ENCODE results near the gene AMPH. TPM values are rescaled to one million over a fixed set of nuclear protein-coding genes. Genes with fewer than 3 reads are reported as not detected.

Gene AMPH
- total RNA-seq, 3 donors from 2014 or later, result 0.41 to 3.2 (median 1.2) TPM

DNA sequence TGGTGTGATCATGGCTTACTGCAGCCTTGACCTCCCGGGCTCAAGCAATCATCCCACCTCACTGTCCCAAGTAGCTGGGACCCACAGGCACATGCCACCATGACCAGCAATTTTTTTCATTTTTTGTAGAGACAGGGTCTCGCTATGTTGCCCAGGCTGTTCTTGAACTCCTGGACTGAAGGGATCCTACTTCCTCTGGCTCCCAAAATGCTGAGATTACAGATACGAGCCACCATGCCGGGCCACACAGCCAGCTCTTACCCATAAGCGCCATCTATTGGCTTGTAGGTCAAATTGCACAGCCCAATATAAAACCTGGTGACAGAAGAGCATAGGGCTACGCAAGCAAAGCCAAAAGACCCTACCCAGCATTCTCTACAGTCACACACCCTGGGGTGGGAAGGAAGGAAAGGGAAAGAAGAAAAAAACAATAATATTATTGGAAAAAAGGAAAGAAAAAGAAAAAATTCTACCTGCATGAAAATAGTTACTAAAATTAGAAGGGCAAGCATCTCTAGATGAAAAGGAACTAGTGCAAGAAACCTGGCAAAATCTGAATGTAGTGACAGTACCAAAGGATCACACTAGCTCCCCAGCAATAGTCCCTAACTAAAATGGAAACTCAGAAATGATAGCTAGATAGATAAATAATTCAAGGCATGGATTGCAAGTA is 29.4 kb upstream of the AMPH start:
- Histone ChIP-seq H3K4me3 (no peak overlapping the region), H3K36me3 (ENCODE audit: low read depth) (no peaks in the 10 kb centered on the region), H3K9me3 (no peaks in the 10 kb centered on the region), H3K4me1 (ENCODE audit: low read depth) (no peaks in the 10 kb centered on the region)
- TF ChIP-seq, protein P1, sequence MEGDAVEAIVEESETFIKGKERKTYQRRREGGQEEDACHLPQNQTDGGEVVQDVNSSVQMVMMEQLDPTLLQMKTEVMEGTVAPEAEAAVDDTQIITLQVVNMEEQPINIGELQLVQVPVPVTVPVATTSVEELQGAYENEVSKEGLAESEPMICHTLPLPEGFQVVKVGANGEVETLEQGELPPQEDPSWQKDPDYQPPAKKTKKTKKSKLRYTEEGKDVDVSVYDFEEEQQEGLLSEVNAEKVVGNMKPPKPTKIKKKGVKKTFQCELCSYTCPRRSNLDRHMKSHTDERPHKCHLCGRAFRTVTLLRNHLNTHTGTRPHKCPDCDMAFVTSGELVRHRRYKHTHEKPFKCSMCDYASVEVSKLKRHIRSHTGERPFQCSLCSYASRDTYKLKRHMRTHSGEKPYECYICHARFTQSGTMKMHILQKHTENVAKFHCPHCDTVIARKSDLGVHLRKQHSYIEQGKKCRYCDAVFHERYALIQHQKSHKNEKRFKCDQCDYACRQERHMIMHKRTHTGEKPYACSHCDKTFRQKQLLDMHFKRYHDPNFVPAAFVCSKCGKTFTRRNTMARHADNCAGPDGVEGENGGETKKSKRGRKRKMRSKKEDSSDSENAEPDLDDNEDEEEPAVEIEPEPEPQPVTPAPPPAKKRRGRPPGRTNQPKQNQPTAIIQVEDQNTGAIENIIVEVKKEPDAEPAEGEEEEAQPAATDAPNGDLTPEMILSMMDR (IDR thresholded peaks at IDR 0.05), result peak; percentile 39
- DNase-seq (peak in 1 of 3 donors; percentile 24), ATAC-seq (peak; percentile 70)
- intact Hi-C loops (cut with DNase I, micrococcal nuclease), result no loop called here

DNA sequence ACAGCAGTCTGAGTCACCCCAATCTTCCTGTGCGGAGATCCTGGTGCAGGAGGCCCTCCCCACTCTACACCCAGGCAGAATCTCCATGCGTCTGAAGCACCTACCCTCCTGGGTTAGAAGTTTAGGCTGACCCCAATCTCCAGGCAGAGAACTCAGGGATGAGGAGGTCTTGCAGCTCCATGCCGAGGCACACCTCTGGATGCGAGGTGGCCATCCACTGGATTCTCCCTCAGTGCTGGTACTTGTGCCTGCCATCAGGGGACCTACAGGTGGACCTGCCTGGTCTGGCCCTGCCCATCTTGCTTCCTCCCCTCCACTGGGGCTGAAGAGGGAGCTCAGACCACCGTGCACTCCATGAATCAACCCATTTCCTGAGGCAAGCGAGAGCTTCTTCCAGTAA is 28.8 kb upstream of the AMPH start:
- DNase-seq (no peak), ATAC-seq (no peak)
- no peaks in the 10 kb centered on the region for H3K36me3 ChIP-seq (ENCODE audit: low read depth)
- intact Hi-C loops (cut with DNase I, micrococcal nuclease), result no loop called here
- H3K4me3 ChIP-seq, result no peak overlapping the region
- no peaks in the 10 kb centered on the region for H3K4me1 ChIP-seq (ENCODE audit: low read depth)
- TF ChIP-seq, protein P1 (IDR thresholded peaks at IDR 0.05), result no peak
- no peaks in the 10 kb centered on the region for H3K9me3 ChIP-seq

DNA sequence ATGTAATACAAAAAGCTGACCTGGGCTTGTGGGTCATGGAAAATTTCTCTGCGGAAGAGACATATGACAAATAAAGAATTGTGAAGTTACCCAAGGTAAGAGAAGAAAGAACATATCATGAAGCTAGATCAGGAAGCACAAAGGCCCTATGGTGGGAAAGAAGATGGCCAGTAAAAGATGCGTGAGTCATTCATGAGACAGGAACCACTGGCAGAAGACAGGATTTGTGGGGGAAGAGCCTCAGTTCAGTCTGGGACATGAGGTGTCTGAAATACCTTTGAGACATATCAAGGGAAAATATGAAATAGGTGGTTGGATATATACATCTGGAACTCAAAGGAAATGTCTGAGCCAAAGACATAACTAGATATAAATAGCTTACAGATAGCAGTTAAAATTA is 27.7 kb upstream of the AMPH start:
- Histone ChIP-seq H3K4me1 (ENCODE audit: low read depth) (no peaks in the 10 kb centered on the region), H3K4me3 (no peak overlapping the region), H3K9me3 (no peaks in the 10 kb centered on the region), H3K36me3 (ENCODE audit: low read depth) (no peaks in the 10 kb centered on the region)
- DNase-seq, result no peak
- intact Hi-C loops (cut with DNase I, micrococcal nuclease), result no loop called here
- no peak for ATAC-seq
- TF ChIP-seq, protein P1 (IDR thresholded peaks at IDR 0.05), result no peak

DNA sequence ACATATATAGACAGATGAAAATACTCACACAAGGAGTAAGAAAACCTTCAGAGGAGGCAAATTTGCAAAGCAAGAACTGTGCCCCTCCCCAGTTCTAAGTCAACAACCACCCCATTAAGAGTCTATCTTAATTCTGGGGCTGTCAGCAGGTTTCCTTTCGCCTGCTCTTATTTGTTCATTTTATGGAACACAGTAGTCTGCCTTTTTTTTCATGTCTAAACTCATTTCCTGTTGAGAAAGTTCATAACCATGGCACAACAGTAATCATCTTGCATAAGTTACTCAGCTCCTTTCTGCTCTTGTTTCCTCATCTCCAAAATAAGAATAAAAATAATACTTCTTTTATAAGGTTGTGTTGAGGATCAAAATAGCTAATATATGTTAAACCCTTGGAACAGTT is 25.8 kb upstream of the AMPH start:
- H3K36me3 ChIP-seq (ENCODE audit: low read depth), result no peaks in the 10 kb centered on the region
- TF ChIP-seq, protein P1 (IDR thresholded peaks at IDR 0.05), result no peak
- no peak overlapping the region for H3K4me3 ChIP-seq
- DNase-seq, result no peak
- intact Hi-C loops (cut with DNase I, micrococcal nuclease), result no loop called here
- no peaks in the 10 kb centered on the region for H3K4me1 ChIP-seq (ENCODE audit: low read depth)
- ATAC-seq, result no peak
- no peaks in the 10 kb centered on the region for H3K9me3 ChIP-seq

DNA sequence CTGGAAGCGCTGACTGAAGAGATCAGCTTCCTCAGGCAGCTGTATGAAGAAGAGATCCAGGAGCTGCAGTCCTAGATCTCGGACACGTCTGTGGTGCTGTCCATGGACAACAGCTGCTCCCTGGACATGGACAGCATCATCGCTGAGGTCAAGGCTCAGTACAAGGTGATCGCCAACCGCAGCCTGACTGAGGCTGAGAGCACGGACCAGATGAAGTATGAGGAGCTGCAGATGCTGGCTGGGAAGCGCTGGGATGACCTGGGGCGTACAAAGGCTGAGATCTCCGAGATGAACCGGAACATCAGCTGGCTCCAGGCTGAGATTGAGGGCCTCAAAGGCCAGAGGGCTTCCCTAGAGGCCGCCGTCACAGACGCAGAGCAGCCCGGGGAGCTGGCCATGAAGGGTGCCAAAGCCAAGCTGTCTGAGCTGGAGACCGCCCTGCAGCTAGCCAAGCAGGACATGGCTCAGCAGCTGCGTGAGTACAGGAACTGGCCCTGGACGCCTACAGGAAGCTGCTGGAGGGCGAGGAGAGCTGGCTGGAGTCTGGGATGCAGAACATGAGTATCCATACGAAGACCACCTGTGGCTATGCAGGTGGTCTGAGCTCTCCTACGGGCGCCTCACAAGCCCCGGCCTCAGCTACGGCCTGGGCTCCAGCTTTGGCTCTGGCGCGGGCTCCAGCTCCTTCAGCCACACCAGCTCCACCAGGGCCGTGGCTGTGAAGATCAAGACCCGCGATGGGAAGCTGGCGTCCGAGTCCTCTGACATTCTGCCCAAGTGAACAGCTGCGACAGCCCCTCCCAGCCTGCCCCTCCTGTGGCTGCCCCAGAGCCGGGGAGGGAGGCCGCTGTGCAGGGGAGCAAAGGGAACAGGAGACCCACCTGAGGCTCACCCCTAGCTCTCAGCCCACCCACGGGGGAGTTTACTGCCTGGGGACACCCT is 24.9 kb upstream of the AMPH start:
- ATAC-seq (no peak), DNase-seq (no peak)
- no peaks in the 10 kb centered on the region for H3K36me3 ChIP-seq (ENCODE audit: low read depth)
- H3K4me3 ChIP-seq, result no peak overlapping the region
- TF ChIP-seq, protein P1 (IDR thresholded peaks at IDR 0.05), result no peak
- intact Hi-C loops (cut with DNase I, micrococcal nuclease), result no loop called here
- H3K9me3 ChIP-seq, result no peaks in the 10 kb centered on the region
- H3K4me1 ChIP-seq (ENCODE audit: low read depth), result no peaks in the 10 kb centered on the region
